Stimulated activated CD4-positive, alpha-beta T cell treated with anti-CD3 and anti-CD28 coated beads, Interleukin-4, amount 100 ng/mL, for 24 hours (primary cell): ENCODE measurements around the gene SLC7A10.
"Not testable (repeated sequence)": the region's sequence is repeated elsewhere in the genome, so short reads cannot be mapped to it uniquely, and the experiment has no call there.

Experiments used
- DNase-seq: peaks from one replicate; pipeline ENCODE4 v3.0.0-alpha.2; 2020

The SLC7A10 gene

GRCh38 chr19:33215438-33216197, 10.0 kb downstream of the SLC7A10 start:
- no peak for DNase-seq

GRCh38 chr19:33214596-33214995, 11.1 kb downstream of the SLC7A10 start:
- no peak for DNase-seq

- no peak for DNase-seq
Observed at GRCh38 chr19:33212436-33213172, 13.0 kb downstream of the SLC7A10 start.

GRCh38 chr19:33211794-33212435, 13.7 kb downstream of the SLC7A10 start:
- no peak for DNase-seq

- no peak for DNase-seq
Observed at GRCh38 chr19:33210266-33210940, 15.2 kb downstream of the SLC7A10 start.

GRCh38 chr19:33209850-33210230, 15.8 kb downstream of the SLC7A10 start:
- DNase-seq: not testable (repeated sequence)

- DNase-seq: no peak
Observed at GRCh38 chr19:33208904-33209849, 16.5 kb downstream of the SLC7A10 start.

GRCh38 chr19:33208371-33208895, 17.2 kb downstream of the SLC7A10 start:
- no peak for DNase-seq

GRCh38 chr19:33207903-33208302, 17.7 kb downstream of the SLC7A10 start:
- DNase-seq: no peak

GRCh38 chr19:33207040-33207620, 18.5 kb downstream of the SLC7A10 start:
- no peak for DNase-seq

- DNase-seq: no peak
Observed at GRCh38 chr19:33206261-33207039, 19.2 kb downstream of the SLC7A10 start.

GRCh38 chr19:33205531-33206260, 20.0 kb downstream of the SLC7A10 start:
- DNase-seq: no peak

- no peak for DNase-seq
Observed at GRCh38 chr19:33205110-33205509, 20.5 kb downstream of the SLC7A10 start.

- DNase-seq: no peak
Observed at GRCh38 chr19:33204136-33204973, 21.3 kb downstream of the SLC7A10 start.

GRCh38 chr19:33203529-33203928, 22.1 kb downstream of the SLC7A10 start:
- DNase-seq: no peak

GRCh38 chr19:33202546-33203507, 22.8 kb downstream of the SLC7A10 start:
- DNase-seq: no peak

GRCh38 chr19:33201886-33202545, 23.6 kb downstream of the SLC7A10 start:
- no peak for DNase-seq
